ENCODE data around the gene SPRR2F.

DNA sequence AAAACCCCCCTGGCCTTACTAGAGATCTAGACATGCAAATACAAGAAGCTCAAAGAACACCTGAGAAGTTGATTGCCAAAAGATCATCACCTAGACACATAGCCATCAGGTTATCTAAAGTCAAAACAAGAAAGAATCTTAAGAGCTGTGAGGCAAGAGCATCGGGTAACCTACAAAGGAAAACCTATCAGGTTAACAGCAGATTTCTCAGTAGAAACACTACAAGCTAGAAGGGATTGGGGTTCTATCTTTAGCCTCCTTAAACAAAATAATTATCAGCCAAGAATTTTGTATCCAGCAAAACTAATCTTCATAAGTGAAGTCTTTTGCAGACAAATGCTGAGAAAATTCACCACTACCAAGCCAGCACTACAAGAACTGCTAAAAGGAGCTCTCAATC, 12.2 kb upstream of the SPRR2F start:
- no peak for TF ChIP-seq CTCF (IDR thresholded peaks at IDR 0.05)
- no peak for TF ChIP-seq POLR2A (IDR thresholded peaks at IDR 0.05; ENCODE audit: low read depth)
- TF ChIP-seq POLR2AphosphoS5 (IDR thresholded peaks at IDR 0.05) = no peak
